NCI-H748 treated with DMSO at 0.1 percent for 48 hours (cell line): ENCODE measurements around the gene TIMM10.
A peak's percentile ranks its signal among the peaks of the same experiment; 100 is the strongest.
"Not testable (repeated sequence)": the region's sequence is repeated elsewhere in the genome, so short reads cannot be mapped to it uniquely, and the experiment has no call there.

Experiments
- DNase-seq: peaks from one replicate; lab custom pipeline; 2025; lab: John Stamatoyannopoulos, UW

Gene TIMM10

GRCh38 chr11:57541169-57541568 is 10.6 kb upstream of the TIMM10 start:
- no peak for DNase-seq

GRCh38 chr11:57539342-57539741 is 8.8 kb upstream of the TIMM10 start:
- DNase-seq, result no peak

GRCh38 chr11:57536947-57537619 is 6.5 kb upstream of the TIMM10 start, which contains the start of gene SMTNL1:
SMTNL1 (plus strand) TSS chr11:57537595; CDS start chr11:57542643, 5,048 bp downstream.
- no peak for DNase-seq

GRCh38 chr11:57534449-57534848 is 3.9 kb upstream of the TIMM10 start:
- not testable (repeated sequence) for DNase-seq

- no peak for DNase-seq
These were observed 349 bp downstream of the TIMM10 start for GRCh38 chr11:57530215-57530595.

GRCh38 chr11:57529012-57529411 is 1.5 kb downstream of the TIMM10 start:
- DNase-seq, result no peak

GRCh38 chr11:57527056-57527631 is 3.4 kb downstream of the TIMM10 start:
- peak; percentile 72 for DNase-seq

- DNase-seq, result no peak
These were observed 7.1 kb downstream of the TIMM10 start for GRCh38 chr11:57523419-57523818.

- DNase-seq, result no peak
These were observed 9.4 kb downstream of the TIMM10 start for GRCh38 chr11:57521116-57521515.

GRCh38 chr11:57516061-57516443 is 14.5 kb downstream of the TIMM10 start:
- DNase-seq, result no peak

GRCh38 chr11:57515332-57516060 is 15.1 kb downstream of the TIMM10 start, which contains the start of gene SLC43A1:
SLC43A1 (minus strand) TSS chr11:57515702; CDS start chr11:57514111, 1,591 bp downstream.
- DNase-seq, result no peak

- DNase-seq, result peak; percentile 35
These were observed 15.8 kb downstream of the TIMM10 start for GRCh38 chr11:57514538-57515331.

GRCh38 chr11:57513911-57514537 is 16.5 kb downstream of the TIMM10 start:
- no peak for DNase-seq

GRCh38 chr11:57513452-57513795 is 17.1 kb downstream of the TIMM10 start:
- no peak for DNase-seq

GRCh38 chr11:57512646-57513451 is 17.7 kb downstream of the TIMM10 start:
- no peak for DNase-seq

- DNase-seq, result no peak
These were observed 18.7 kb downstream of the TIMM10 start for GRCh38 chr11:57511741-57512430.

- no peak for DNase-seq
These were observed 22.0 kb downstream of the TIMM10 start for GRCh38 chr11:57508341-57509170.

- DNase-seq, result no peak
These were observed 24.0 kb downstream of the TIMM10 start for GRCh38 chr11:57506522-57506921.

- no peak for DNase-seq
These were observed 26.0 kb downstream of the TIMM10 start for GRCh38 chr11:57504511-57504910.

GRCh38 chr11:57502870-57503269 is 27.7 kb downstream of the TIMM10 start:
- DNase-seq, result no peak
